GM21528 (cell line): Measurements from ENCODE around the gene NINJ1.
A peak's percentile ranks its signal among the peaks of the same experiment; 100 is the strongest.
"Not testable (repeated sequence)": the region's sequence is repeated elsewhere in the genome, so short reads cannot be mapped to it uniquely, and the experiment has no call there.

Experiments used
- ATAC-seq: cut with Tn5 transposase; IDR thresholded peaks from one replicate; pipeline ENCODE4 v1.9.1; 2021; ENCODE audit warnings: mild to moderate bottlenecking, moderate library complexity; ENCODE audit not compliant: unreplicated experiment, low FRiP score

NINJ1 gene

GRCh38 chr9:93161786-93162562 is 27.9 kb upstream of the NINJ1 start:
- no peak for ATAC-seq

- ATAC-seq = peak; percentile 77
Measured at GRCh38 chr9:93159601-93160471, 25.8 kb upstream of the NINJ1 start.

- ATAC-seq = no peak
Measured at GRCh38 chr9:93156475-93157008, 22.5 kb upstream of the NINJ1 start.

- no peak for ATAC-seq
Measured at GRCh38 chr9:93155716-93156474, 21.8 kb upstream of the NINJ1 start.

GRCh38 chr9:93154293-93154903 is 20.3 kb upstream of the NINJ1 start:
- ATAC-seq = no peak

GRCh38 chr9:93151097-93151784 is 17.2 kb upstream of the NINJ1 start:
- ATAC-seq = no peak

- ATAC-seq = no peak
Measured at GRCh38 chr9:93149361-93149760, 15.3 kb upstream of the NINJ1 start.

- ATAC-seq = no peak
Measured at GRCh38 chr9:93148721-93149120, 14.7 kb upstream of the NINJ1 start.

GRCh38 chr9:93147632-93148031 is 13.6 kb upstream of the NINJ1 start:
- no peak for ATAC-seq

GRCh38 chr9:93146696-93147095 is 12.6 kb upstream of the NINJ1 start:
- not testable (repeated sequence) for ATAC-seq

GRCh38 chr9:93143830-93144530 is 9.9 kb upstream of the NINJ1 start:
- ATAC-seq = no peak

GRCh38 chr9:93141771-93142483 is 7.9 kb upstream of the NINJ1 start:
- ATAC-seq = no peak

GRCh38 chr9:93139365-93140182 is 5.5 kb upstream of the NINJ1 start:
- ATAC-seq = no peak

GRCh38 chr9:93138171-93138764 is 4.2 kb upstream of the NINJ1 start:
- no peak for ATAC-seq

GRCh38 chr9:93137362-93137761 is 3.3 kb upstream of the NINJ1 start:
- ATAC-seq = no peak

GRCh38 chr9:93136011-93136440 is 2.0 kb upstream of the NINJ1 start:
- no peak for ATAC-seq

GRCh38 chr9:93134740-93135444 is 841 bp upstream of the NINJ1 start:
- ATAC-seq = no peak
